Large intestine (tissue), 3 donors: ENCODE data around the gene ADAMTSL4. TPM values are rescaled to one million over a fixed set of nuclear protein-coding genes. Genes with fewer than 3 reads are reported as not detected.

Source experiments
- DNase-seq, 2 donors: peaks; one replicate each; pipeline versions ENCODE4 v3.0.0 to v3.0.0-alpha.2; 2013
- H3K27ac ChIP-seq: one replicate; pipeline ENCODE4 v1.5.1; 2013; ENCODE audit warnings: low read length
- H3K27me3 ChIP-seq: 2 replicates; pipeline ENCODE4 v1.6.1; 2013; ENCODE audit warnings: low read length; ENCODE audit not compliant: control insufficient read depth, insufficient read depth
- H3K36me3 ChIP-seq: 2 replicates; pipeline ENCODE4 v1.6.1; 2013; ENCODE audit warnings: low read length; ENCODE audit not compliant: control insufficient read depth, insufficient read depth
- H3K4me1 ChIP-seq: one replicate; pipeline ENCODE4 v1.6.1; 2013; ENCODE audit warnings: low read length; ENCODE audit not compliant: control insufficient read depth, insufficient read depth
- H3K4me3 ChIP-seq: one replicate; pipeline ENCODE4 v1.5.1; 2013; ENCODE audit warnings: low read length
- H3K9me3 ChIP-seq: one replicate; pipeline ENCODE4 v1.6.1; 2013; ENCODE audit warnings: mild to moderate bottlenecking, low read depth, low read length, moderate library complexity; ENCODE audit not compliant: control insufficient read depth
- WGBS: methylation state at CpG from one replicate; pipeline ENCODE4 v1.1.5; 2013; ENCODE audit warnings: low lambda C conversion rate; ENCODE audit not compliant: insufficient coverage; 5-methylcytosine and 5-hydroxymethylcytosine counted together
- polyA plus RNA-seq: library from polyadenylated mRNA; unstranded; fragments of 120-200 nt; gene quantifications from one replicate; pipeline ENCODE4 v1.2.1, GENCODE V29; 2013

The ADAMTSL4 gene
- polyA plus RNA-seq, 1 donor: 15.9 TPM

DNA sequence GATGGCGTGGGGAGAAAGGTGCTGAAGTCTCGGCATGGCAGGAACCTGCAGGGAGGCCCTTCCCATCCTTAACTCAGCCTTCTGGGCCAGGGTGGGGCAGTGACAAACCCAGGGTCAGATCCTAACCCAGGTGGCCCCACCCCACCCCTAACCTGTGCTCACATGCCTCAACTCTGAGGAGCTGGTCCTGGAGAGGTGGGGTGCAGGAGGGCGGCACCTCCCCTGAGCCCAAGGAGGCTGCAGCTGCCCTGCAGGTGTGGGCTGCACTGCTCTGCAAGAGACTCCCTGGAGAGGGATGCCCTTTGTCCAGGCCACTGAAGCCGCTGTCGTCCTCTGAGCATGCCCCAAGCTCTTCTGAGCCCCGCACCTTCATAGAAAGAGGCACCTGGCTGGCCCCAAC, 15.2 kb upstream of the ADAMTSL4 start:
- no peak for DNase-seq
- Histone ChIP-seq H3K36me3 (no peaks in the 10 kb centered on the region), H3K4me1 (peaks cover 22% of the 10 kb centered on the region), H3K27ac (no peak overlapping the region), H3K27me3 (no peaks in the 10 kb centered on the region), H3K9me3 (no peaks in the 10 kb centered on the region), H3K4me3 (no peak overlapping the region)
- WGBS: no CpG with 5 or more reads among the region's 6 CpGs

DNA sequence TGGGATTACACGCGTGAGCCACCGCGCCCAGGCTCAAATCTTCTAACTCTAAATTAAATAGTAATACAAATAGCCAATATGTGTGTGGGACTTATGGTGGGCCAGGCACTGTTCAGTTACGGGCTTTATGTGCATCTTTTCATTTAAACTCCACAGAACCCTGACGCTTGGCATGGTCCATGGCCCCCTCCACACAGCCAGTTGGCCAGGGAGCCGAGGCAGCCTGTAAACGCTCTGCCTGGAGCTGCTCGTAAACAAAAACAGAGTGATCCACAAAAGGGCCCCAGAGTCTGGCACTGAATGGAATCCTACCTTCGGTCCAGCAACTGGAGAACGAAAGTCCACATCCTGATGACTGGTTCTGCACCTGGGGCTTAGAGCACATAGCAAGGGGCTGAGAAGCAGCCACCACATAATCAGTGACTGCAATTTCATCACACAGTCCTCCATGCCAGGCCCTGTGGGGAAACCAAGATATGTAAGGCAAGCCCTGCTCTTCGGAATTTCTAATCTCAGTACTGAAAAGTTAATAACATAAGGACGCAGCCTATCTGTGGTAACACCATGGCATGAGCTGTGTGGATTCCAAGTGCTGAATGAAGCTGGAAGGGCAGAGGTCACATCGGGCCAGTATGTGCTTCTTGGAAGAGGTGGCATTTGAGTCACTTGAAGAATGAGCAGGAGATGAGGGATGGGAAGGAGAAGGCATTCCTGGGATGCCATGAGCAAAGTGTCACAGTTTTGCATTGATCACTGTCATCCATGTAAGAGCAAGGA, 13.5 kb upstream of the ADAMTSL4 start:
- H3K27me3 ChIP-seq: no peaks in the 10 kb centered on the region
- peaks cover 19% of the 10 kb centered on the region for H3K4me1 ChIP-seq
- no CpG with 5 or more reads among the region's 14 CpGs for WGBS
- H3K27ac ChIP-seq: no peak overlapping the region
- no peaks in the 10 kb centered on the region for H3K9me3 ChIP-seq
- H3K36me3 ChIP-seq: no peaks in the 10 kb centered on the region
- H3K4me3 ChIP-seq: no peak overlapping the region
- DNase-seq: no peak

DNA sequence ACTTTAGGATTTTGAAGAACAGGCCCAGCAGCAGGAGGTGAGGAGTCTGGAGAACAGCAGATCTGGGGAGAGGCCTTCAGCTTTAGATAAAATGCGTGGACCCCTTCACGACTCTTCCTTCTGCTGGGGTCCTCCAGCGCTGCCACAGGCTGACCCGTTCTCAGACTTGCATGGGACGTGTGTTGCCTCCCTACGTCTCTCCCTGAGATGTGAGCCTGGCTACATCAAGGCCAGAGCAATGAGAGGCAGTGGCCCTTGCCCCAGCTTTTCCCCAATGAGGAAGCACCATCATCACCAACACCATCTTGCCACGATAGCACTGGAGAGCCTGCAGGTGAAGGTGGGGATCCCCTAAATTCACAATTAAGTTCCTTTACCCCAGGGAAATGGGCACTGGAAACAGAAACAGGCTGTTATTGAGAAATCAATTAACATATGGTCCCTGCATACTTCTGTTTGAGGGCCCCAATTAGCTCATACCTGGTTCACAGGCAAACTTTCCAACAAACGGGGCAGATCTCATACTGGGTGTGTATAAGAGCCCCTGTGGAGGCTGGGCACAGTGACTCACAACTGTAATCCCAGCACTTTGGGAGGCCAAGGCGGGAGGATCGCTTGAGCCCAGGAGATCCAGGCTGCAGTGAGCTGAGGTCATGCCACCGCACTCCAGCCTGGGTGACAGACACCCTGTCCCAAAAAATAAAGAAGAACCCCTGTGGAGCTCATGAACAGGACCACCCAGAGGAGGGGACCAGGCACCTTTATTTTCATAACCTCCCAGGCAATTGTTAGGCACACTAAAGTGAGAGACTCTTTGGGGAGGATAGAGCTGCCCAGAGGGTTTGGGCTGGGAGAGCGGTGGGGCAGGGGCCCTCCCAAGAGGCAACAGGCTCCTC, 12.1 kb upstream of the ADAMTSL4 start:
- H3K27ac ChIP-seq: no peak overlapping the region
- no peak overlapping the region for H3K4me3 ChIP-seq
- DNase-seq: peak in 1 of 2 donors; percentile 0
- H3K4me1 ChIP-seq: peaks cover 13% of the 10 kb centered on the region
- no peaks in the 10 kb centered on the region for H3K9me3 ChIP-seq
- H3K27me3 ChIP-seq: no peaks in the 10 kb centered on the region
- no CpG with 5 or more reads among the region's 12 CpGs for WGBS
- H3K36me3 ChIP-seq: no peaks in the 10 kb centered on the region

DNA sequence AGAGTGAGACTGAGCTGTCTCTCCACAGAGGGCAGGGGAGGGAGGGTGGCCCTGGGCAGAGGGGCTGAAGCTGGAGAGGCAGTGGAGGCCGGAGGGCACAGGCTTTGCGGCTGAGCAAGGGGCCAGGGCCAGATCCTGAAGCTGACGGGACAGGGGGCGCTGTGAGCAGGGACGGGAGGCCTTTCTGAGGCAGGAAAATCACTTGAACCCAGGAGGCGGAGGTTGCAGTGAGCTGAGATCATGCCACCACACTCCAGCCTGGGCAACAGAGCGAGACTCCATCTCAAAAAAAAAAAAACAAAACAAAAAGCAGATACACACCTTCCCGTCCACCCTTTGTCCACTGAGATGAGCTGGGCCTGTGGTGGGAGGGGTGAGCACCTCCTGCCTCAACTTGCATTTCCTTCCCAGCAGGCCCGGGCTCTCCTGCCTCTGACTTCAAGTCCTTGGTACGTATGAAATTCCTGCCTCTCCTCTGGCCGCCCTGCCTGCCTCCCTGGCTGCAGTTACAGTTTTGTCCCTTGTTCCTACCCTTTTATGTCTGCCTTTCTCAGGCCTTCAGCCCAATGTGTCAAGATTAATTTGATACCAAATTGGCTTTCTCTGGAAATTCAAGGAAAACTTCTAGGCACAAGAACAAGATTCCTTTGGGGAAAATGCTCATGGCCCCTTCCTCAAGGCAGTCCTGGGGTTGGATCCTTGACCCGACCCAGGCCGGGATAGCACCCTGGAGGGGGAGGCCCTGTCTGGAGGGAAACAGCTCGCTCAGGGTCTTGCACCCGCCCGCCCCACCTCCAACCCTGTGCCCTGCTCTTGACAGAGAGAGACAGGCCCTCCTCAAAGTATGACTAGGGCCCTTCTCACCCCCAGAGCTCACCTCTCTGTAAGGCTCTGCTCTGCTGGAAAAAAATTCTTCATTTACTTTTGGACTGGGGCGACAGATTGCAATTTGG, 11.2 kb upstream of the ADAMTSL4 start:
- peaks cover 9% of the 10 kb centered on the region for H3K4me1 ChIP-seq
- no CpG with 5 or more reads among the region's 17 CpGs for WGBS
- no peaks in the 10 kb centered on the region for H3K36me3 ChIP-seq
- H3K4me3 ChIP-seq: no peak overlapping the region
- H3K27me3 ChIP-seq: no peaks in the 10 kb centered on the region
- H3K9me3 ChIP-seq: no peaks in the 10 kb centered on the region
- no peak overlapping the region for H3K27ac ChIP-seq
- peak in 1 of 2 donors; percentile 4 for DNase-seq

DNA sequence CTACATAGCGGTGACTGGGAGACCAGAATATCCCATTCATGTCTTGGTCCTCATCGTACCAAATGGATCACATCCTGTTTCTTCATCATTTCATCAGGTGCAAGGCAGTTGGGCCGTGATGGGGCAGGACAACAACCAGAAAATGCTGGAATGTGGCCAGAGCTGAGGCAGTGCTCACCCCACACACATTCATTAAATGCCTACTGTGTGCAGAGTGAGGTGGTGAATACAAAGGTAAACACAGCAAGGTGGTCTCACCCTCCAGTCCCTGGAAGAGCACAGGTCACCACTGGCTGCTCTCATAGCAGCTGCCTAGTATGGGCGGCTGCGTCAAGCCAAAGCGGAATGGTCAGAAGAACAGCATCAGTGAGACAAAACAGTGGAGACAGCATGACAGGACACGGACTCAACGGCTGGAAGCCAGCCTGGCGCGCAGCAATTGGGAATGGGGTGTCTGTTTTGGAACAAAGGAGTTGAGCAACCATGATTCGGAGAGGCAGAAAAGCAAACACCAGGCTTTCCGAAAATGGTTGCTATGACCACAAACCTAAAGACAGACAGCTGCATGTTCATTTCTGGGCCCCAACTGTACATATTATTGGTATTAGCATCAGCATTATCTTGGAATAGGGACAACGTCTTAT, 5.6 kb upstream of the ADAMTSL4 start:
- Histone ChIP-seq H3K27me3 (peaks cover 5% of the 10 kb centered on the region), H3K9me3 (no peaks in the 10 kb centered on the region), H3K36me3 (no peaks in the 10 kb centered on the region), H3K4me3 (no peak overlapping the region), H3K27ac (no peak overlapping the region), H3K4me1 (peaks cover 4% of the 10 kb centered on the region)
- peak in 1 of 2 donors; percentile 11 for DNase-seq
- WGBS: no CpG with 5 or more reads among the region's 13 CpGs

DNA sequence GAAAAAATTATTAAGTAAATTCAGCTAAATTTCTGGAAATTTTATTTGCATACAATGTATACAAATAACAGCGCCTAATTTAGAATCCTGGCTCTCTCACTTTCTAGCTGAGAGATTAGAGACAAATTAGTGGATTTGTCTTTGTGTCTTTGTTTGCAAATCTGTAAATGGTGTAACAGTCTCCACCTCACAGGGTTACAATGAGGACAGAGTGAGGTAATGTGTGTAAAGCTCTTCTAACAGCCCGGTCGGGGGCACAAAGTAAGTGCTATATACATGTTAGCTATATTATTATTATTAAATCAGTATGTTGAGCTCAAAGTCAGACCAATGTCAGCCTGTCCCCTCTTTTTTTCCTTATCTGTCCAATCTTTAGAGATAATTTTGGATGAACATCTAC, 5.0 kb upstream of the ADAMTSL4 start:
- peaks cover 5% of the 10 kb centered on the region for H3K27me3 ChIP-seq

DNA sequence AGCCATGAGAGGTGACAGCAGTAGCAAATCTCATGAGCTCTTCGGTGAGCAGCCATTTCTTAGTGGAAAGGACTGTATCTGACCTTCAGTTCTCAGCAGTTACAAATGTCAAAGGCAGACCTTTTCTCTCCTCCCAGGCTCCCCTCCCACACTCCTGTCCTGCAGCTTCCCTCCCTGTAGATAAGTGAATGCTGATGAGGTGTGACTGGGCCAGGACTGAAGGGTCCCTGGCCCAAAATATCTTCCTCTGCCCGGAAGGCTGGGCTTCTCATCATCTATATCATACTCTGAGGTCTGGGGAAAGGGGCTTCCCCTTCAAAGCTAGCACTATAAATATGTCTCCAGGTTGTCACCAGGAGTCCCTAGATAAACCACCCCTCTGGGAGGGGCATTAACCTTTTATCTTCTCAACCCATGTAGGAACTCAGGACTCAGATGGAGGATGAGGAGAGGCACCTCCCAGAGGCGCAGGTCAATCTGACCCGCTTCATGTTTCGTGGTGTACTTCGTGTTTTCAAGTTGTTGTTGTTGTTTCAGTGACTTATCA, 3.6 kb upstream of the ADAMTSL4 start:
- Histone ChIP-seq H3K36me3 (no peaks in the 10 kb centered on the region), H3K27me3 (peaks cover 16% of the 10 kb centered on the region), H3K4me3 (no peak overlapping the region), H3K9me3 (no peaks in the 10 kb centered on the region), H3K27ac (no peak overlapping the region), H3K4me1 (peaks cover 4% of the 10 kb centered on the region)
- WGBS: 100% methylated on average over 2 of the region's 6 CpGs
- DNase-seq: no peak

More for the DNA sequence above, 5.0 kb upstream of the ADAMTSL4 start:
- no CpG with 5 or more reads among the region's 3 CpGs for WGBS
- Histone ChIP-seq H3K4me1 (peaks cover 4% of the 10 kb centered on the region), H3K4me3 (no peak overlapping the region), H3K9me3 (no peaks in the 10 kb centered on the region), H3K36me3 (no peaks in the 10 kb centered on the region), H3K27ac (no peak overlapping the region)
- DNase-seq: no peak

DNA sequence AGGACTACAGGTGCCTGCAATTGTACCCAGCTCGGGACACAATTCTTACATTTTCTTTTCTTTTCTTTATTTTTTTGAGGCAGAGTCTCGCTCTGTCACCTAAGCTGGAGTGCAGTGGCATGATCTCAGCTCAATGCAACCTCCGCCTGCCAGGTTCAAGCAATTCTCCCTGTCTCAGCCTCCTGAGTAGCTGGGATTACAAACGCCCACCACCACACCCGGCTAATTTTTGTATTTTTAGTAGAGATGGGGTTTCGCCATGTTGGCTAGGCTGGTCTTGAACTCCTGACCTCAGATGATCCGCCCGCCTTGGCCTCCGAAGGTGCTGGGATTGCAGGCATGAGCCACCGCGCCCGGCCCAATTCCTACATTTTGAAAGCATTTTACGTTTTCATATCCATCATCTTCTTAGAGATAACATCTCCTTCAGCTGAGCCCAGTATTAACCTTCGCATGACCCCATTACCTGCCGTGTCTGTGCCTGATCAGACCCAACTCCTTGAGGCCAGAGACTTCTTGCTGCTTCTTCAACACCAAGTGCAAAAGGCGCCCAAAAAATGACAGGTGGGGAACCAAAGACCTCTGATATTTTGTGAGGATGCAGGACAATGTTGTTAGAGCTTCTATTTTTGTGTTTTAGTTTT, 2.8 kb upstream of the ADAMTSL4 start:
- no CpG with 5 or more reads among the region's 16 CpGs for WGBS
- Histone ChIP-seq H3K27ac (no peak overlapping the region), H3K36me3 (no peaks in the 10 kb centered on the region), H3K4me1 (peaks cover 4% of the 10 kb centered on the region), H3K9me3 (no peaks in the 10 kb centered on the region), H3K4me3 (no peak overlapping the region), H3K27me3 (peaks cover 17% of the 10 kb centered on the region)
- no peak for DNase-seq

DNA sequence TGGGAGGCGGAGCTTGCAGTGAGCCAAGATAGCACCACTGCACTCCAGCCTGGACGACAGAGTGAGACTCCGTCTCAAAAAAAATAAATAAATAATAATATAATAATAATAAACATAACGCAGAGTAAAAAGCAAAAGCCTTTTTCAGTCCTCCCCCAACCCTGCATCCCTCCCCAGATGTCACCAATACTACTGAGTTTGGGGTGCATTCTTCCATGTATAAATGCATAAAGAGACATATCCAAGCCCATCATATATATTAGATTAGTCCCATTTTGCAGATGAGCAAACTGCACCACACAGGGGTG, 930 bp upstream of the ADAMTSL4 start:
- no CpG with 5 or more reads among the region's 4 CpGs for whole genome bisulfite sequencing
- H3K4me3 ChIP-seq: peak overlapping the region; percentile 54
- peaks cover 17% of the 10 kb centered on the region for H3K4me1 ChIP-seq

More for the DNA sequence above, 930 bp upstream of the ADAMTSL4 start:
- H3K27me3 ChIP-seq: peaks cover 17% of the 10 kb centered on the region
- no peaks in the 10 kb centered on the region for H3K36me3 ChIP-seq
- H3K27ac ChIP-seq: no peak overlapping the region
- no peaks in the 10 kb centered on the region for H3K9me3 ChIP-seq
- DNase-seq: no peak
